HepG2 (cell line): ENCODE data around the gene ACTN1. TPM values are rescaled to one million over a fixed set of nuclear protein-coding genes. Genes with fewer than 3 reads are reported as not detected.

Source experiments
- ARNT ChIP-seq: fragments of 450-650 bp; IDR thresholded peaks from 2 replicates; pipeline ENCODE4 v1.6.1; 2017
- CREB1 ChIP-seq, 2 experiments: fragments of 450-650 bp in 1 of 2; IDR thresholded peaks; 2 replicates each; pipeline ENCODE4 v1.6.1; 2016 to 2017; ENCODE audit warnings: control low read depth in 1 of 2, mild to moderate bottlenecking in 1 of 2, missing compliant biosample characterization in 1 of 2, missing genetic modification characterization in 1 of 2
- ELF1 ChIP-seq: sonication (generic); formaldehyde crosslinking; IDR thresholded peaks from 2 replicates; pipeline ENCODE4 v1.4.0; 2020; ENCODE audit warnings: missing genetic modification reagents
- ETS1 ChIP-seq: sonication (generic); formaldehyde crosslinking; IDR thresholded peaks from 2 replicates; pipeline ENCODE4 v1.4.0; 2020; ENCODE audit warnings: missing genetic modification reagents
- GFI1 ChIP-seq: sonication (generic); formaldehyde crosslinking; IDR thresholded peaks from 2 replicates; pipeline ENCODE4 v1.5.0; 2020; ENCODE audit warnings: missing genetic modification reagents, mild to moderate bottlenecking, borderline replicate concordance
- PHF20 ChIP-seq: sonication (generic); formaldehyde crosslinking; IDR thresholded peaks from 2 replicates; pipeline ENCODE4 v1.5.0; 2020; ENCODE audit warnings: mild to moderate bottlenecking, missing genetic modification reagents
- PRDM10 ChIP-seq: sonication (generic); formaldehyde crosslinking; IDR thresholded peaks from 2 replicates; pipeline ENCODE4 v1.4.0; 2020; ENCODE audit warnings: low read depth, missing genetic modification reagents
- ZNF280D ChIP-seq: sonication (generic); formaldehyde crosslinking; IDR thresholded peaks from 2 replicates; pipeline ENCODE4 v1.5.1; 2020; ENCODE audit warnings: mild to moderate bottlenecking, missing genetic modification reagents
- ZNF609 ChIP-seq: sonication (generic); formaldehyde crosslinking; IDR thresholded peaks from 2 replicates; pipeline ENCODE4 v1.4.0; 2020; ENCODE audit warnings: mild to moderate bottlenecking, missing genetic modification reagents, borderline replicate concordance
- ZNF616 ChIP-seq: sonication (generic); formaldehyde crosslinking; IDR thresholded peaks from 2 replicates; pipeline ENCODE4 v1.5.0; 2020; ENCODE audit warnings: low read depth, mild to moderate bottlenecking, missing genetic modification reagents
- ZNF766 ChIP-seq: sonication (generic); formaldehyde crosslinking; IDR thresholded peaks from 2 replicates; pipeline ENCODE4 v1.5.0; 2020; ENCODE audit warnings: missing genetic modification reagents, borderline replicate concordance
- ZSCAN25 ChIP-seq: sonication (generic); formaldehyde crosslinking; IDR thresholded peaks from 2 replicates; pipeline ENCODE4 v1.8.0; 2022; ENCODE audit warnings: mild to moderate bottlenecking, missing genetic modification reagents
- polyA plus RNA-seq, 8 experiments: library from polyadenylated mRNA; depleted of rRNA in 3 of 8; stranded (reverse) in 7 of 8; unstranded in 1 of 8; fragments of >200 nt; fragmentation: Illumina TruSeq in 4 of 8; extraction: Trizol in 4 of 8; gene quantifications; 2 replicates each; pipeline versions ENCODE4 v1.2.1 to v1.2.3, GENCODE V29; 2011 to 2016; ENCODE audit warnings: low read depth in 4 of 8, missing spikeins in 1 of 8, mixed read lengths in 1 of 8; ENCODE audit not compliant: insufficient read depth in 1 of 8
- total RNA-seq, 5 experiments: library from RNA; depleted of rRNA; stranded (reverse); fragments of >200 nt; fragmentation: Illumina TruSeq; extraction: Trizol; gene quantifications; 2 replicates each; pipeline ENCODE4 v1.2.3, GENCODE V29; 2016; ENCODE audit warnings: low read depth in 1 of 5

Gene ACTN1
- total and polyA plus RNA-seq, 2 of the 13 experiments (the other 11 are each of a cell fraction or from before 2014, with no cell fraction given), result 58.6 to 162 TPM

GRCh38 chr14:68955164-68955850 is 23.8 kb downstream of the ACTN1 start (continued):
- peak; percentile 74; the same call in 1 of the 2 replicates for TF ChIP-seq PRDM10 (CRISPR knock-in tag)
- peak; percentile 86; the same call in 1 of the 2 replicates for TF ChIP-seq ZNF280D (CRISPR knock-in tag)
- TF ChIP-seq ZNF609 (CRISPR knock-in tag), result peak; percentile 90
- no peak for TF ChIP-seq PHF20 (CRISPR knock-in tag)
- TF ChIP-seq ARNT, result no peak
- TF ChIP-seq ETS1 (CRISPR knock-in tag), result 0 out of 2 replicates have a peak, but pooled peaks have one; percentile 25
- TF ChIP-seq ELF1, result peak; percentile 68
- 0 out of 2 replicates have a peak, but pooled peaks have one; percentile 31 for TF ChIP-seq ZNF616 (CRISPR knock-in tag)
- TF ChIP-seq CREB1 (IDR thresholded peaks at IDR 0.05), result no peak
- peak; percentile 64; the same call in 1 of the 2 replicates for TF ChIP-seq CREB1 (CRISPR knock-in tag; IDR thresholded peaks at IDR 0.05)
- TF ChIP-seq ZNF766 (CRISPR knock-in tag), result peak; percentile 81; the same call in 1 of the 2 replicates
- TF ChIP-seq GFI1 (CRISPR knock-in tag), result peak; percentile 79
- peak; percentile 75; the same call in 1 of the 2 replicates for TF ChIP-seq ZSCAN25
